Epithelial cell of esophagus (primary cell): Measurements from ENCODE around the gene STK32B.

Experiments used
- DNase-seq: peaks from one replicate; pipeline ENCODE4 v3.0.0; 2010; ENCODE audit warnings: low read depth
- H3K4me3 ChIP-seq: 2 replicates; pipeline ENCODE4 v1.5.1; 2011; ENCODE audit warnings: mild to moderate bottlenecking, low read length, control low read depth
- TF ChIP-seq, protein P1 (sequence below): IDR thresholded peaks from 2 replicates; pipeline ENCODE4 v1.5.1; 2011; ENCODE audit warnings: low read depth, mild to moderate bottlenecking, low read length, control low read depth, inconsistent platforms; ENCODE audit not compliant: insufficient read depth; ENCODE audit errors: missing control alignments

The STK32B gene

DNA sequence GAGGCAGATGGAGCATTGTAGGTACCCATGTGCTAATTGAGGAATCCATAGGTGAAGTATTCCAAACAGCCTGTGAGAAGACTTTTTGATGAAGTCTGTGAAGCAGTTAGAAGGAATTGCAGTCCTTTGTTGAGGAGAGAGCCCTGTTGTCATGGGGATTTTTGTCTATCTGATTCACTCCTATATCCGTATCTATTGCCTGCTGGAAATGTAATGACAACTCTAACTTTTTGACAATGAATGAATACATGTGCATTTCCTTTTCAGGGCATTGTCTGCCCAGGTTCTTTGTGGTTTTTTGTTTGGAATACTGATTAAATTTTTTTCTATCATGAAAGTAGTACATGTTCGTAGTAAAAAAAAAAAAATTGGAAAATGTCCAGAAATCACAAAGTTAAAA, 31.1 kb downstream of the STK32B start:
- DNase-seq: no peak

DNA sequence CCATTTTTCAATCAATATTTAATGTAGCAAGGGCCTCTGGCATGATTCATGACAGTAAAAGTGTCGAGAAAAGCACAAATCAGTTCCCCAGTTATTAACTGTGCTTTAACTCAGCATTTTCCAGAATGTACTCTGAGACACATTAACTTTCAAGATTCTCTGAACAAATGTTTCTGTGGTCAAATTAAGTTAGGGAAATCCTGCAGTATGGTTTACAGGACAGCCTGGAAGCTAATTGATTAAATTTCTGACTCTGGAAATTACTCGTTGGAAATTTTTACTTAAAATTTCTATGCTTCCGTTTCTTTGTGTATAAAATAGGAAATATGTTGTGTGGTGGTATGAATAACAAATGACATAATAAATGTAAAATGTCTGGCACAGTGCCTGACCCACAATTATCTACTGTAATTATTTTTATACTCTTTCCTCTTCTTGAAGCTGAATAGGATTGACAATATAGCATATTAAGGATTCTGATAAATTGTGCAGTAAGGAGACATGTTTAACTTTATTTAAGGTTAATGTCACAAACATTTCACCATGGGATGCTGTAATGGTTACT, 33.7 kb downstream of the STK32B start:
- DNase-seq: no peak
- no peak overlapping the region for H3K4me3 ChIP-seq
- TF ChIP-seq, protein P1, sequence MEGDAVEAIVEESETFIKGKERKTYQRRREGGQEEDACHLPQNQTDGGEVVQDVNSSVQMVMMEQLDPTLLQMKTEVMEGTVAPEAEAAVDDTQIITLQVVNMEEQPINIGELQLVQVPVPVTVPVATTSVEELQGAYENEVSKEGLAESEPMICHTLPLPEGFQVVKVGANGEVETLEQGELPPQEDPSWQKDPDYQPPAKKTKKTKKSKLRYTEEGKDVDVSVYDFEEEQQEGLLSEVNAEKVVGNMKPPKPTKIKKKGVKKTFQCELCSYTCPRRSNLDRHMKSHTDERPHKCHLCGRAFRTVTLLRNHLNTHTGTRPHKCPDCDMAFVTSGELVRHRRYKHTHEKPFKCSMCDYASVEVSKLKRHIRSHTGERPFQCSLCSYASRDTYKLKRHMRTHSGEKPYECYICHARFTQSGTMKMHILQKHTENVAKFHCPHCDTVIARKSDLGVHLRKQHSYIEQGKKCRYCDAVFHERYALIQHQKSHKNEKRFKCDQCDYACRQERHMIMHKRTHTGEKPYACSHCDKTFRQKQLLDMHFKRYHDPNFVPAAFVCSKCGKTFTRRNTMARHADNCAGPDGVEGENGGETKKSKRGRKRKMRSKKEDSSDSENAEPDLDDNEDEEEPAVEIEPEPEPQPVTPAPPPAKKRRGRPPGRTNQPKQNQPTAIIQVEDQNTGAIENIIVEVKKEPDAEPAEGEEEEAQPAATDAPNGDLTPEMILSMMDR: no peak

More for the DNA sequence above, 31.1 kb downstream of the STK32B start:
- no peak overlapping the region for H3K4me3 ChIP-seq
- TF ChIP-seq, protein P1: no peak

DNA sequence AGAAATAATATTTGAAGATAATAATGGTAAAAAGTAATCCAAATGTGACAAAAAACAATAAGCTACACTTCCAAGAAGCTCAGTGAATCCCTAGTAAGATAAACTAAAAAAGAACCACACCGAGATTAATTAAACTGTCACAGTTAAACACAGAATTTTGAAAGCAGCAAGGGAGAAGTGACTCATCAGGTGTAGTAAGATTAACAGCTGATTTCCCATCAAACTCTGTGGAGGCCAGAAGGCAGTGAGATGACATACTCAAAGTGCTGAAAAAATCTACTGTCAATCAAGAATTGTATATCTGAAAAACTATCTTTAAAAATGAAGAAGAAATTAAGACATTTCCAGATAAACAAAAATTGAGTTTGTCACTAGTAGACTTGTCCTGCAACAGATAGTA, 35.3 kb downstream of the STK32B start:
- H3K4me3 ChIP-seq: no peak overlapping the region
- no peak for DNase-seq
- TF ChIP-seq, protein P1: no peak

DNA sequence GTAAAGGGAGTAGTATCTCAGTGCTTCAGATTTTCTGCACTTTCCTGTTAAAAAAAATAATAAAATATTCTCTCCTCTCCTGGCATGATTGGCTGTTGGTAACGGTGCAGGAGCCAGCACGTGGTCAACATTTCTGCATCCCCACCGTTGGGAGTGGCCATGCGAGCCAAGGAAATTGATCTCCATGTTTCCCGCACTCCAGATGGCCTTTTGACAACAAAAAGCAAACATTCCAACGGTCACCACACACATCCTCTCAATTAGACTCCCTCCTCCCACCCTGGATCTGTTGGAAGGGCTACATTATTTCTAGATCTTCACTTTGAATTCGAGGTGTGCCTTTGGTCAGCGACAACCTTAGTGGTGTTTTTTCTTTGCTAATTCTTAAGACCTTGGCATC, 45.0 kb downstream of the STK32B start:
- DNase-seq: no peak
- TF ChIP-seq, protein P1: no peak
- no peak overlapping the region for H3K4me3 ChIP-seq

DNA sequence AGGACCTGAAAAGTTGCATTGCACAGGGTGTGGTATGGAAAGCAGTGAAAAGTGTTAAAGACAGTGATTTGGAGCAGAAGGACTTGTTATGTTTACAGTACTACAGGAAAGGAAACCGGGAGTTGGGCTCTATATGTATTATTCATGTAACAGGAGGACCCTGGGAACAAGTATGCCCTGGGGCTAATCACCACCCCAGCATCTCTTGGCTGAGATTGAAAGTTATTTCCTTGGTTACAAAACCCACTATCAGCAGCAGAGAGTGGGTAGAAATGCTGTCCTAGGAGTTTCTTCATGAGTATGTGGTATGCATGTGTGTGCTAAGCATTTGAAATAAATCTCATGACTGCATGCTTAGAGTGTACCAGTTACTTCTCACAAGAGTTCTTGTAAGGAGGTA, 46.9 kb downstream of the STK32B start:
- no peak overlapping the region for H3K4me3 ChIP-seq
- no peak for DNase-seq
- TF ChIP-seq, protein P1: no peak

DNA sequence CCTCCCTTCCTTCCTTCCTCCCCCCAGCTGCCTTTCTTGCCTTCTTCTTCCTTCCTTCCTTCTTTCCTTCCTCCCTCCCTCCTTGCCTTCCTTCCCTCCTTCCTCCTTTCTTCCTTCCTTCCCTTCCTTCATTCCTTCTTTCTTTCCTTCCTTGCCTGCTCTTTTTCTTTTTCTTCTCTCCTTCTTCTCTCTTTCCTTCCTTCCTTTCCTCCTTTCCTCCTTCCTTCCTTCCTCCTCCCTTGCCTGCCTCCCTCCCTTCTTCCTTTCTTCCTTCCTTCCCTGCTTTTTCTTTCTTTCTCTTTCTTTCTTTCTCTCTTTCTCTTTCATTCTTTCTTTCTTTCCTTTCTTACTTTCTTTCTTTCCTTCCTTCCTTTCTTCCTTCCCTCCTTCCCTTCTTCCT, 49.1 kb downstream of the STK32B start:
- no peak overlapping the region for H3K4me3 ChIP-seq
- TF ChIP-seq, protein P1: no peak
- no peak for DNase-seq

DNA sequence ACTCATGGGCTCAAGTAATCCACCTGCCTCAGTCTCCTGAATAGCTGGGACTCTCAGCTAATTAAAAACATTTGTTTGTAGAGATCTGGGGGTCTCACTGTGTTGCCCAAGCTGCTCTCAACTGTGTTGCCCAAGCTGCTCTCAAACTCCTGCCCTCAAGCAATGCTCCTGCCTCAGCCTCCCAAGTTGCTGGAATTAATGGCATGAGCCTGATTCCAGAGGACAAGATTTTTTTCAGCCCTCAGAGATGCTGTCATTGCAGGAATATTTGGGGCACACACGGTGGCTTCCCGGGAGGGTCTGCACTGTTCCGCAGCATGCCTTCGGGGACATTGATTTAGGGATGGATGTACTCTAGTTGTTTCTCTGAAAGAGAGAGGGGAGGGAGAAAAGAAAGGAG, 49.7 kb downstream of the STK32B start:
- TF ChIP-seq, protein P1: no peak
- no peak for DNase-seq
- H3K4me3 ChIP-seq: no peak overlapping the region
